ENCODE data around the gene FUBP1. TPM values are rescaled to one million over a fixed set of nuclear protein-coding genes. Genes with fewer than 3 reads are reported as not detected.
"Not testable (repeated sequence)": the region's sequence is repeated elsewhere in the genome, so short reads cannot be mapped to it uniquely, and the experiment has no call there.

FUBP1 gene
- total RNA-seq, 6 experiments from 2014 or later, result 94.7 to 125 (median 119) TPM

- Mint-ChIP-seq H3K27me3 (ENCODE audit: insufficient read depth) (peaks cover 4% of the 10 kb centered on the region; the same call in 1 of the 2 replicates), H3K4me1 (ENCODE audit: low read depth) (peaks cover 31% of the 10 kb centered on the region), H3K4me3 (no peak overlapping the region), H3K27ac (peak overlapping the region; percentile 63), H3K36me3 (ENCODE audit: low read depth) (peaks cover 44% of the 10 kb centered on the region), H3K9me3 (no peaks in the 10 kb centered on the region)
- no peak for DNase-seq
- TF ChIP-seq CTCF (IDR thresholded peaks at IDR 0.05), result no peak
Observed at GRCh38 chr1:77929806-77930205, 49.1 kb downstream of the FUBP1 start.

GRCh38 chr1:77927414-77927813 is 51.5 kb downstream of the FUBP1 start:
- Mint-ChIP-seq H3K4me3 (no peak overlapping the region), H3K9me3 (no peaks in the 10 kb centered on the region), H3K27me3 (ENCODE audit: insufficient read depth) (peaks cover 2% of the 10 kb centered on the region; the same call in 1 of the 2 replicates), H3K27ac (no peak overlapping the region; the same call in 1 of the 2 replicates), H3K4me1 (ENCODE audit: low read depth) (peaks cover 38% of the 10 kb centered on the region), H3K36me3 (ENCODE audit: low read depth) (peaks cover 39% of the 10 kb centered on the region)
- DNase-seq, result no peak
- no peak for TF ChIP-seq CTCF (IDR thresholded peaks at IDR 0.05)

GRCh38 chr1:77926561-77927357 is 52.1 kb downstream of the FUBP1 start:
- no peak for TF ChIP-seq CTCF (IDR thresholded peaks at IDR 0.05)
- H3K36me3 Mint-ChIP-seq (ENCODE audit: low read depth), result peaks cover 39% of the 10 kb centered on the region
- no peak for DNase-seq
- H3K27ac Mint-ChIP-seq, result peak overlapping the region; percentile 39; the same call in 1 of the 2 replicates
- H3K9me3 Mint-ChIP-seq, result no peaks in the 10 kb centered on the region
- H3K4me3 Mint-ChIP-seq, result peak overlapping the region; percentile 55
- peaks cover 2% of the 10 kb centered on the region; the same call in 1 of the 2 replicates for H3K27me3 Mint-ChIP-seq (ENCODE audit: insufficient read depth)
- peaks cover 38% of the 10 kb centered on the region for H3K4me1 Mint-ChIP-seq (ENCODE audit: low read depth)

GRCh38 chr1:77925956-77926355 is 52.9 kb downstream of the FUBP1 start:
- Mint-ChIP-seq H3K27me3 (ENCODE audit: insufficient read depth) (peaks cover 2% of the 10 kb centered on the region; the same call in 1 of the 2 replicates), H3K27ac (peak overlapping the region; percentile 39; the same call in 1 of the 2 replicates), H3K9me3 (no peaks in the 10 kb centered on the region), H3K36me3 (ENCODE audit: low read depth) (peaks cover 43% of the 10 kb centered on the region), H3K4me1 (ENCODE audit: low read depth) (peaks cover 38% of the 10 kb centered on the region), H3K4me3 (peak overlapping the region; percentile 55; the same call in 1 of the 2 replicates)
- TF ChIP-seq CTCF (IDR thresholded peaks at IDR 0.05), result no peak
- no peak for DNase-seq

- Mint-ChIP-seq H3K36me3 (ENCODE audit: low read depth) (peaks cover 44% of the 10 kb centered on the region), H3K27me3 (ENCODE audit: insufficient read depth) (peaks cover 2% of the 10 kb centered on the region; the same call in 1 of the 2 replicates), H3K4me1 (ENCODE audit: low read depth) (peaks cover 38% of the 10 kb centered on the region), H3K9me3 (no peaks in the 10 kb centered on the region), H3K4me3 (peak overlapping the region; percentile 22; the same call in 1 of the 2 replicates), H3K27ac (peak overlapping the region; percentile 38; the same call in 1 of the 2 replicates)
- peak; percentile 41 for DNase-seq
- TF ChIP-seq CTCF (IDR thresholded peaks at IDR 0.05), result no peak
Observed at GRCh38 chr1:77925518-77925917, 53.4 kb downstream of the FUBP1 start.

- H3K36me3 Mint-ChIP-seq (ENCODE audit: low read depth), result peaks cover 52% of the 10 kb centered on the region
- peaks cover 10% of the 10 kb centered on the region for H3K4me1 Mint-ChIP-seq (ENCODE audit: low read depth)
- H3K27me3 Mint-ChIP-seq (ENCODE audit: insufficient read depth); DNase-seq; H3K9me3 Mint-ChIP-seq; H3K4me3 Mint-ChIP-seq: not testable (repeated sequence)
- 0 out of 2 replicates have a peak overlapping the region, but pooled peaks have one; percentile 3 for H3K27ac Mint-ChIP-seq
Observed at GRCh38 chr1:77918918-77919317, 60.0 kb downstream of the FUBP1 start.

Measured in HFFc6 (cell line).